GM18526 (cell line): ENCODE measurements around the gene SLC8A3.

Experiments
- POLR2A ChIP-seq: IDR thresholded peaks from 3 replicates; pipeline ENCODE4 v1.6.1; 2011; ENCODE audit not compliant: insufficient read length; ENCODE audit errors: extremely low read depth

Gene SLC8A3

GRCh38 chr14:70139384-70139783, 49.4 kb downstream of the SLC8A3 start:
- no peak for TF ChIP-seq POLR2A

- no peak for TF ChIP-seq POLR2A
Measured at GRCh38 chr14:70137788-70138187, 51.0 kb downstream of the SLC8A3 start.

- no peak for TF ChIP-seq POLR2A
Measured at GRCh38 chr14:70133461-70133860, 55.3 kb downstream of the SLC8A3 start.

GRCh38 chr14:70130482-70130881, 58.3 kb downstream of the SLC8A3 start:
- no peak for TF ChIP-seq POLR2A

GRCh38 chr14:70127186-70127585, 61.6 kb downstream of the SLC8A3 start:
- TF ChIP-seq POLR2A: no peak

GRCh38 chr14:70123796-70124195, 65.0 kb downstream of the SLC8A3 start:
- TF ChIP-seq POLR2A: no peak

GRCh38 chr14:70121521-70121920, 67.2 kb downstream of the SLC8A3 start:
- no peak for TF ChIP-seq POLR2A

- TF ChIP-seq POLR2A: no peak
Measured at GRCh38 chr14:70118064-70118463, 70.7 kb downstream of the SLC8A3 start.

- no peak for TF ChIP-seq POLR2A
Measured at GRCh38 chr14:70116278-70116677, 72.5 kb downstream of the SLC8A3 start.

GRCh38 chr14:70114621-70115156, 74.1 kb downstream of the SLC8A3 start:
- TF ChIP-seq POLR2A: no peak

GRCh38 chr14:70113211-70113610, 75.5 kb downstream of the SLC8A3 start:
- no peak for TF ChIP-seq POLR2A

GRCh38 chr14:70108419-70108818, 80.3 kb downstream of the SLC8A3 start:
- TF ChIP-seq POLR2A: no peak

- TF ChIP-seq POLR2A: no peak
Measured at GRCh38 chr14:70107309-70107708, 81.4 kb downstream of the SLC8A3 start.

GRCh38 chr14:70100071-70100470, 88.7 kb downstream of the SLC8A3 start:
- TF ChIP-seq POLR2A: no peak

- no peak for TF ChIP-seq POLR2A
Measured at GRCh38 chr14:70098250-70098809, 90.4 kb downstream of the SLC8A3 start.

GRCh38 chr14:70097576-70098249, 91.0 kb downstream of the SLC8A3 start:
- TF ChIP-seq POLR2A: no peak

- TF ChIP-seq POLR2A: no peak
Measured at GRCh38 chr14:70096866-70097265, 91.9 kb downstream of the SLC8A3 start.
